HepG2 (cell line): ENCODE data around the gene TUFM. TPM values are rescaled to one million over a fixed set of nuclear protein-coding genes. Genes with fewer than 3 reads are reported as not detected.

Source experiments
- BRD4 ChIP-seq: sonication (generic); formaldehyde crosslinking; IDR thresholded peaks from 2 replicates; pipeline ENCODE4 v1.4.0; 2020; ENCODE audit warnings: missing genetic modification reagents
- CHD2 ChIP-seq: IDR thresholded peaks from 2 replicates; pipeline ENCODE4 v1.6.1; 2011; ENCODE audit warnings: low read depth, low read length, improper control_type of control experiment
- SIX4 ChIP-seq: sonication (generic); formaldehyde crosslinking; IDR thresholded peaks from 2 replicates; pipeline ENCODE4 v1.4.0; 2020; ENCODE audit warnings: missing genetic modification reagents
- ZBTB42 ChIP-seq: sonication (generic); formaldehyde crosslinking; IDR thresholded peaks from 2 replicates; pipeline ENCODE4 v1.5.0; 2020; ENCODE audit warnings: mild to moderate bottlenecking, missing genetic modification reagents
- ZNF7 ChIP-seq: IDR thresholded peaks from 2 replicates; pipeline ENCODE4 v1.6.1; 2016; ENCODE audit warnings: missing biosample characterization, missing genetic modification reagents
- polyA plus RNA-seq, 8 experiments: library from polyadenylated mRNA; depleted of rRNA in 3 of 8; stranded (reverse) in 7 of 8; unstranded in 1 of 8; fragments of >200 nt; fragmentation: Illumina TruSeq in 4 of 8; extraction: Trizol in 4 of 8; gene quantifications; 2 replicates each; pipeline versions ENCODE4 v1.2.1 to v1.2.3, GENCODE V29; 2011 to 2016; ENCODE audit warnings: low read depth in 4 of 8, missing spikeins in 1 of 8, mixed read lengths in 1 of 8; ENCODE audit not compliant: insufficient read depth in 1 of 8
- total RNA-seq, 5 experiments: library from RNA; depleted of rRNA; stranded (reverse); fragments of >200 nt; fragmentation: Illumina TruSeq; extraction: Trizol; gene quantifications; 2 replicates each; pipeline ENCODE4 v1.2.3, GENCODE V29; 2016; ENCODE audit warnings: low read depth in 1 of 5
- TF ChIP-seq, protein P1 (sequence below): sonication (generic); formaldehyde crosslinking; IDR thresholded peaks from 2 replicates; pipeline ENCODE4 v1.5.0; 2020; ENCODE audit warnings: mild to moderate bottlenecking, missing genetic modification reagents, borderline replicate concordance
- TF ChIP-seq, protein P2 (sequence below): sonication (generic); formaldehyde crosslinking; IDR thresholded peaks from 2 replicates; pipeline ENCODE4 v1.4.0; 2020; ENCODE audit warnings: missing genetic modification reagents
- TF ChIP-seq, protein P3 (sequence below): IDR thresholded peaks from 2 replicates; pipeline ENCODE4 v1.6.1; 2016; ENCODE audit warnings: low read depth
- TF ChIP-seq, protein P4 (sequence below), 2 experiments: fragments of 450-650 bp in 1 of 2; sonication (generic) in 1 of 2; formaldehyde crosslinking; IDR thresholded peaks; 2 replicates each; pipeline versions ENCODE4 v1.5.0 to v1.8.0; 2020 to 2022; ENCODE audit warnings: mild to moderate bottlenecking in 1 of 2, missing genetic modification reagents in 1 of 2
- TF ChIP-seq, protein P5 (sequence below): sonication (generic); formaldehyde crosslinking; IDR thresholded peaks from 2 replicates; pipeline ENCODE4 v1.4.0; 2020; ENCODE audit warnings: mild to moderate bottlenecking, missing genetic modification reagents

TUFM gene
- total and polyA plus RNA-seq, 2 of the 13 experiments (the other 11 are each of a cell fraction or from before 2014, with no cell fraction given), result 206 to 298 TPM

DNA sequence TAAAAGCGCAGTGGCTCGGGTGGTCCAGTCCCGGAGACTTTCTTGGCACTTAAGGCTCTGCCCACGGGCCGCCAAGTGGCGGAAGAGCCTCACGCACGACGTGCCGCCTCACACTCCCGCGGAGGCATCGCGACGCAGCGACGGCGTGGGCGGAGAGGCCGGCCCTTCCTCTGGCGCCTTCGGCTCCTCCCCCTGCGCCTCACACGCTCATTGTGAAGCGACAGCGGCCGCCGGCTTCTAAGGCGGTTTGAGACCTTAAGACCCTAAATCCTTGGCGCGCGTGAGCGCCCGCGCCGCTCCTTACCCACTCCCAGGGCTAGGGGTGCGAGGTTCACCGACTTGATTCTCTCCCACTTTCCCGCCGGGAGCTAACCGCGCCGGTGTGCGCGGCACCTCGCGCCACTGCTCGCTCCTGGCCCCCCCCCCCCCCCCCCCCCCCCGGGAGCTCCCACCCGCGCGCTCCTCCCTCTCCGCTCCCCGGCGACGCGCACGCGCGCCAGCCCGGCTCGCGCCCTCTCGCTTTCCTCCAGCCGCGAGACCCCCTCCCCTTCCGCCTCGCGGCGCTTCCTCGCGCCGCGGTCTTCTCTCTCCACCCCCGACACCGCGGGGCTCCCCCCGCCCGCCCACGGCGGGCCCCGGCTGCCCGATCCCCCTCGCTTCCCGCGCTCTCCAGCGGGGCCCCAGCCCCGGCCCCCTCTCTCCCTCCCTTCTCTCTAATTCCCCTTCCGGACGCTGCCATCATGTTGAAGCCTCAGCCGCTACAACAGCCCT lies 23.4 kb downstream of the TUFM start, which contains the start of gene ATXN2L (continued):
- TF ChIP-seq, protein P1, sequence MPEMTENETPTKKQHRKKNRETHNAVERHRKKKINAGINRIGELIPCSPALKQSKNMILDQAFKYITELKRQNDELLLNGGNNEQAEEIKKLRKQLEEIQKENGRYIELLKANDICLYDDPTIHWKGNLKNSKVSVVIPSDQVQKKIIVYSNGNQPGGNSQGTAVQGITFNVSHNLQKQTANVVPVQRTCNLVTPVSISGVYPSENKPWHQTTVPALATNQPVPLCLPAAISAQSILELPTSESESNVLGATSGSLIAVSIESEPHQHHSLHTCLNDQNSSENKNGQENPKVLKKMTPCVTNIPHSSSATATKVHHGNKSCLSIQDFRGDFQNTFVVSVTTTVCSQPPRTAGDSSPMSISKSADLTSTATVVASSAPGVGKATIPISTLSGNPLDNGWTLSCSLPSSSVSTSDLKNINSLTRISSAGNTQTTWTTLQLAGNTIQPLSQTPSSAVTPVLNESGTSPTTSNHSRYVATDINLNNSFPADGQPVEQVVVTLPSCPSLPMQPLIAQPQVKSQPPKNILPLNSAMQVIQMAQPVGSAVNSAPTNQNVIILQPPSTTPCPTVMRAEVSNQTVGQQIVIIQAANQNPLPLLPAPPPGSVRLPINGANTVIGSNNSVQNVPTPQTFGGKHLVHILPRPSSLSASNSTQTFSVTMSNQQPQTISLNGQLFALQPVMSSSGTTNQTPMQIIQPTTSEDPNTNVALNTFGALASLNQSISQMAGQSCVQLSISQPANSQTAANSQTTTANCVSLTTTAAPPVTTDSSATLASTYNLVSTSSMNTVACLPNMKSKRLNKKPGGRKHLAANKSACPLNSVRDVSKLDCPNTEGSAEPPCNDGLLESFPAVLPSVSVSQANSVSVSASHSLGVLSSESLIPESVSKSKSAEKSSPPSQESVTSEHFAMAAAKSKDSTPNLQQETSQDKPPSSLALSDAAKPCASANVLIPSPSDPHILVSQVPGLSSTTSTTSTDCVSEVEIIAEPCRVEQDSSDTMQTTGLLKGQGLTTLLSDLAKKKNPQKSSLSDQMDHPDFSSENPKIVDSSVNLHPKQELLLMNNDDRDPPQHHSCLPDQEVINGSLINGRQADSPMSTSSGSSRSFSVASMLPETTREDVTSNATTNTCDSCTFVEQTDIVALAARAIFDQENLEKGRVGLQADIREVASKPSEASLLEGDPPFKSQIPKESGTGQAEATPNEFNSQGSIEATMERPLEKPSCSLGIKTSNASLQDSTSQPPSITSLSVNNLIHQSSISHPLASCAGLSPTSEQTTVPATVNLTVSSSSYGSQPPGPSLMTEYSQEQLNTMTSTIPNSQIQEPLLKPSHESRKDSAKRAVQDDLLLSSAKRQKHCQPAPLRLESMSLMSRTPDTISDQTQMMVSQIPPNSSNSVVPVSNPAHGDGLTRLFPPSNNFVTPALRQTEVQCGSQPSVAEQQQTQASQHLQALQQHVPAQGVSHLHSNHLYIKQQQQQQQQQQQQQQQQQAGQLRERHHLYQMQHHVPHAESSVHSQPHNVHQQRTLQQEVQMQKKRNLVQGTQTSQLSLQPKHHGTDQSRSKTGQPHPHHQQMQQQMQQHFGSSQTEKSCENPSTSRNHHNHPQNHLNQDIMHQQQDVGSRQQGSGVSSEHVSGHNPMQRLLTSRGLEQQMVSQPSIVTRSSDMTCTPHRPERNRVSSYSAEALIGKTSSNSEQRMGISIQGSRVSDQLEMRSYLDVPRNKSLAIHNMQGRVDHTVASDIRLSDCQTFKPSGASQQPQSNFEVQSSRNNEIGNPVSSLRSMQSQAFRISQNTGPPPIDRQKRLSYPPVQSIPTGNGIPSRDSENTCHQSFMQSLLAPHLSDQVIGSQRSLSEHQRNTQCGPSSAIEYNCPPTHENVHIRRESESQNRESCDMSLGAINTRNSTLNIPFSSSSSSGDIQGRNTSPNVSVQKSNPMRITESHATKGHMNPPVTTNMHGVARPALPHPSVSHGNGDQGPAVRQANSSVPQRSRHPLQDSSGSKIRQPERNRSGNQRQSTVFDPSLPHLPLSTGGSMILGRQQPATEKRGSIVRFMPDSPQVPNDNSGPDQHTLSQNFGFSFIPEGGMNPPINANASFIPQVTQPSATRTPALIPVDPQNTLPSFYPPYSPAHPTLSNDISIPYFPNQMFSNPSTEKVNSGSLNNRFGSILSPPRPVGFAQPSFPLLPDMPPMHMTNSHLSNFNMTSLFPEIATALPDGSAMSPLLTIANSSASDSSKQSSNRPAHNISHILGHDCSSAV (CRISPR knock-in tag), result no peak
- peak; percentile 94 for TF ChIP-seq CHD2
- TF ChIP-seq SIX4 (CRISPR knock-in tag), result 0 out of 2 replicates have a peak, but pooled peaks have one; percentile 67
- TF ChIP-seq, protein P2, sequence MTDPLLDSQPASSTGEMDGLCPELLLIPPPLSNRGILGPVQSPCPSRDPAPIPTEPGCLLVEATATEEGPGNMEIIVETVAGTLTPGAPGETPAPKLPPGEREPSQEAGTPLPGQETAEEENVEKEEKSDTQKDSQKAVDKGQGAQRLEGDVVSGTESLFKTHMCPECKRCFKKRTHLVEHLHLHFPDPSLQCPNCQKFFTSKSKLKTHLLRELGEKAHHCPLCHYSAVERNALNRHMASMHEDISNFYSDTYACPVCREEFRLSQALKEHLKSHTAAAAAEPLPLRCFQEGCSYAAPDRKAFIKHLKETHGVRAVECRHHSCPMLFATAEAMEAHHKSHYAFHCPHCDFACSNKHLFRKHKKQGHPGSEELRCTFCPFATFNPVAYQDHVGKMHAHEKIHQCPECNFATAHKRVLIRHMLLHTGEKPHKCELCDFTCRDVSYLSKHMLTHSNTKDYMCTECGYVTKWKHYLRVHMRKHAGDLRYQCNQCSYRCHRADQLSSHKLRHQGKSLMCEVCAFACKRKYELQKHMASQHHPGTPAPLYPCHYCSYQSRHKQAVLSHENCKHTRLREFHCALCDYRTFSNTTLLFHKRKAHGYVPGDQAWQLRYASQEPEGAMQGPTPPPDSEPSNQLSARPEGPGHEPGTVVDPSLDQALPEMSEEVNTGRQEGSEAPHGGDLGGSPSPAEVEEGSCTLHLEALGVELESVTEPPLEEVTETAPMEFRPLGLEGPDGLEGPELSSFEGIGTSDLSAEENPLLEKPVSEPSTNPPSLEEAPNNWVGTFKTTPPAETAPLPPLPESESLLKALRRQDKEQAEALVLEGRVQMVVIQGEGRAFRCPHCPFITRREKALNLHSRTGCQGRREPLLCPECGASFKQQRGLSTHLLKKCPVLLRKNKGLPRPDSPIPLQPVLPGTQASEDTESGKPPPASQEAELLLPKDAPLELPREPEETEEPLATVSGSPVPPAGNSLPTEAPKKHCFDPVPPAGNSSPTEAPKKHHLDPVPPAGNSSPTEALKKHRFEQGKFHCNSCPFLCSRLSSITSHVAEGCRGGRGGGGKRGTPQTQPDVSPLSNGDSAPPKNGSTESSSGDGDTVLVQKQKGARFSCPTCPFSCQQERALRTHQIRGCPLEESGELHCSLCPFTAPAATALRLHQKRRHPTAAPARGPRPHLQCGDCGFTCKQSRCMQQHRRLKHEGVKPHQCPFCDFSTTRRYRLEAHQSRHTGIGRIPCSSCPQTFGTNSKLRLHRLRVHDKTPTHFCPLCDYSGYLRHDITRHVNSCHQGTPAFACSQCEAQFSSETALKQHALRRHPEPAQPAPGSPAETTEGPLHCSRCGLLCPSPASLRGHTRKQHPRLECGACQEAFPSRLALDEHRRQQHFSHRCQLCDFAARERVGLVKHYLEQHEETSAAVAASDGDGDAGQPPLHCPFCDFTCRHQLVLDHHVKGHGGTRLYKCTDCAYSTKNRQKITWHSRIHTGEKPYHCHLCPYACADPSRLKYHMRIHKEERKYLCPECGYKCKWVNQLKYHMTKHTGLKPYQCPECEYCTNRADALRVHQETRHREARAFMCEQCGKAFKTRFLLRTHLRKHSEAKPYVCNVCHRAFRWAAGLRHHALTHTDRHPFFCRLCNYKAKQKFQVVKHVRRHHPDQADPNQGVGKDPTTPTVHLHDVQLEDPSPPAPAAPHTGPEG (CRISPR knock-in tag), result peak; percentile 80
- TF ChIP-seq, protein P3, sequence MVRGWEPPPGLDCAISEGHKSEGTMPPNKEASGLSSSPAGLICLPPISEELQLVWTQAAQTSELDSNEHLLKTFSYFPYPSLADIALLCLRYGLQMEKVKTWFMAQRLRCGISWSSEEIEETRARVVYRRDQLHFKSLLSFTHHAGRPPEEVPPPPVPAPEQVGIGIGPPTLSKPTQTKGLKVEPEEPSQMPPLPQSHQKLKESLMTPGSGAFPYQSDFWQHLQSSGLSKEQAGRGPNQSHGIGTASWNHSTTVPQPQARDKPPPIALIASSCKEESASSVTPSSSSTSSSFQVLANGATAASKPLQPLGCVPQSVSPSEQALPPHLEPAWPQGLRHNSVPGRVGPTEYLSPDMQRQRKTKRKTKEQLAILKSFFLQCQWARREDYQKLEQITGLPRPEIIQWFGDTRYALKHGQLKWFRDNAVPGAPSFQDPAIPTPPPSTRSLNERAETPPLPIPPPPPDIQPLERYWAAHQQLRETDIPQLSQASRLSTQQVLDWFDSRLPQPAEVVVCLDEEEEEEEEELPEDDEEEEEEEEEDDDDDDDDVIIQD (CRISPR knock-in tag), result peak; percentile 29
- peak; percentile 94 for TF ChIP-seq BRD4
- TF ChIP-seq ZBTB42 (CRISPR knock-in tag), result peak; percentile 45; the same call in 1 of the 2 replicates
- TF ChIP-seq, protein P4, sequence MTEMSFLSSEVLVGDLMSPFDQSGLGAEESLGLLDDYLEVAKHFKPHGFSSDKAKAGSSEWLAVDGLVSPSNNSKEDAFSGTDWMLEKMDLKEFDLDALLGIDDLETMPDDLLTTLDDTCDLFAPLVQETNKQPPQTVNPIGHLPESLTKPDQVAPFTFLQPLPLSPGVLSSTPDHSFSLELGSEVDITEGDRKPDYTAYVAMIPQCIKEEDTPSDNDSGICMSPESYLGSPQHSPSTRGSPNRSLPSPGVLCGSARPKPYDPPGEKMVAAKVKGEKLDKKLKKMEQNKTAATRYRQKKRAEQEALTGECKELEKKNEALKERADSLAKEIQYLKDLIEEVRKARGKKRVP (CRISPR knock-in tag; IDR thresholded peaks at IDR 0.05), result 0 out of 4 replicates have a peak, but pooled peaks of 1 of the 2 experiments have one; percentile 50
- peak; percentile 9; the same call in 1 of the 2 replicates for TF ChIP-seq ZNF7
- TF ChIP-seq, protein P5, sequence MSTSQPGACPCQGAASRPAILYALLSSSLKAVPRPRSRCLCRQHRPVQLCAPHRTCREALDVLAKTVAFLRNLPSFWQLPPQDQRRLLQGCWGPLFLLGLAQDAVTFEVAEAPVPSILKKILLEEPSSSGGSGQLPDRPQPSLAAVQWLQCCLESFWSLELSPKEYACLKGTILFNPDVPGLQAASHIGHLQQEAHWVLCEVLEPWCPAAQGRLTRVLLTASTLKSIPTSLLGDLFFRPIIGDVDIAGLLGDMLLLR (CRISPR knock-in tag), result peak; percentile 95
